Measurements from ENCODE around the gene ZNF761.
"Not testable (repeated sequence)": the region's sequence is repeated elsewhere in the genome, so short reads cannot be mapped to it uniquely, and the experiment has no call there.

The ZNF761 gene

GRCh38 chr19:53485046-53486004 is 53.5 kb downstream of the ZNF761 start:
- Histone ChIP-seq H3K27me3 (replicated peaks in 2 of 5; ENCODE audit: control insufficient read depth in 4 of 5, insufficient read depth in 5 of 5, low read length in 4 of 5) (no peaks in the 10 kb centered on the region), H3K27ac (ENCODE audit: insufficient read depth in 1 of 2, low read depth in 1 of 2, low read length in 2 of 2, poor library complexity in 1 of 2, severe bottlenecking in 2 of 2) (no peak overlapping the region), H3K36me3 (ENCODE audit: control insufficient read depth in 4 of 4, insufficient read depth in 4 of 4, low read length in 3 of 4) (peaks cover 13 to 62% (median 34%) of the 10 kb centered on the region in 4 experiments), H3K9me3 (ENCODE audit: control extremely low read depth in 1 of 5, control insufficient read depth in 4 of 5, insufficient read depth in 2 of 5, low read depth in 1 of 5, low read length in 4 of 5) (peaks cover 3 to 59% (median 46%) of the 10 kb centered on the region in 5 experiments), H3K4me1 (ENCODE audit: control extremely low read depth in 1 of 4, control insufficient read depth in 4 of 4, insufficient read depth in 4 of 4, low read length in 3 of 4) (no peaks in the 10 kb centered on the region), H3K4me3 (ENCODE audit: control insufficient read depth in 1 of 7, extremely low read depth in 1 of 7, insufficient read depth in 4 of 7, low read depth in 2 of 7, low read length in 6 of 7) (no peak overlapping the region)
- DNase-seq = no peak
- ChIA-PET CTCF (no interaction called here), POLR2A (no interaction called here)
- WGBS (ENCODE audit: insufficient coverage) = 100% methylated on average over 3 of the region's 8 CpGs

DNA sequence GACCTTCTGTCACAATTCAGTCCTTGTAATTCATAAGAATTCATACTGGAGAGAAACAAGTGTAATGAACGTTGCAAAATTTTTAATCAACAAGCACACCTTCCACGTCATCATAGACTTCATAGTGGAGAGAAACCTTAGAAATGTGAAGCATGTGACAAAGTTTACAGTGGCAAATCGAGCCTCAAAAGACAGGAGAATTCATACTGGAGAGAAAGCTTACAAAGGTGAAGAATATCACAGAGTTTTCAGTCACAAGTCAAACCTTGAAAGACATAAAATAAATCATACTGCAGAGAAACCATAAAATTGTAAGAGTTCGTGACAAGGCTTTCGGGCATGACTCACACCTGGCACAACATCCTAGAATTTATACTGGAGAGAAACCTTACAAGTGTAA is 60.4 kb downstream of the ZNF761 start:
- H3K36me3 ChIP-seq (ENCODE audit: control insufficient read depth in 4 of 4, insufficient read depth in 4 of 4, low read length in 3 of 4) = peaks cover 18 to 59% (median 45%) of the 10 kb centered on the region in 4 experiments
- ChIA-PET CTCF (no interaction called here), POLR2A (no interaction called here)
- no peak overlapping the region for H3K4me3 ChIP-seq (ENCODE audit: control insufficient read depth in 1 of 7, extremely low read depth in 1 of 7, insufficient read depth in 4 of 7, low read depth in 2 of 7, low read length in 6 of 7)
- H3K4me1 ChIP-seq (ENCODE audit: control extremely low read depth in 1 of 4, control insufficient read depth in 4 of 4, insufficient read depth in 4 of 4, low read length in 3 of 4) = no peaks in the 10 kb centered on the region
- H3K9me3 ChIP-seq (ENCODE audit: control extremely low read depth in 1 of 5, control insufficient read depth in 4 of 5, insufficient read depth in 2 of 5, low read depth in 1 of 5, low read length in 4 of 5) = peaks cover 6 to 59% (median 46%) of the 10 kb centered on the region in 5 experiments
- no peaks in the 10 kb centered on the region for H3K27me3 ChIP-seq (replicated peaks in 2 of 5; ENCODE audit: control insufficient read depth in 4 of 5, insufficient read depth in 5 of 5, low read length in 4 of 5)
- no peak overlapping the region for H3K27ac ChIP-seq (ENCODE audit: insufficient read depth in 1 of 2, low read depth in 1 of 2, low read length in 2 of 2, poor library complexity in 1 of 2, severe bottlenecking in 2 of 2)
- 100% methylated on average over 1 of the region's 5 CpGs for WGBS (ENCODE audit: insufficient coverage)
- no peak for DNase-seq

GRCh38 chr19:53497311-53498023 is 65.7 kb downstream of the ZNF761 start:
- WGBS (ENCODE audit: insufficient coverage) = 71% methylated on average over 8 of the region's 11 CpGs
- CTCF ChIA-PET; H3K4me3 ChIP-seq (ENCODE audit: control insufficient read depth in 1 of 7, extremely low read depth in 1 of 7, insufficient read depth in 4 of 7, low read depth in 2 of 7, low read length in 6 of 7): not testable (repeated sequence)

DNA sequence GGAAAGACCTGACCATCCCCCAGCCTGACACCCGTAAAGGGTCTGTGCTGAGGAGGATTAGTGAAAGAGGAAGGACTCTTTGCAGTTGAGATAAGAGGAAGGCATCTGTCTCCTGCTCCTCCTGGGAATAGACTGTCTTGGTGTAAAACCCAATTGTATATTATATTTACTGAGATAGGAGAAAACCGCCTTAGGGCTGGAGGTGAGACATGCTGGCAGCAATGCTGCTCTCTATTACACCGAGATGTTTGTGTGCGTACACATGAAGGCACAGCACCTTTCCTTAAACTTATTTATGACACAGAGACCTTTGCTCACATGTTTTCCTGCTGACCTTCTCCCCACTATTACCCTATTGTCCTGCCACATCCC is 66.2 kb downstream of the ZNF761 start:
- DNase-seq; POLR2A ChIA-PET; H3K4me1 ChIP-seq (ENCODE audit: control extremely low read depth in 1 of 4, control insufficient read depth in 4 of 4, insufficient read depth in 4 of 4, low read length in 3 of 4); H3K36me3 ChIP-seq (ENCODE audit: control insufficient read depth in 4 of 4, insufficient read depth in 4 of 4, low read length in 3 of 4); H3K27me3 ChIP-seq (replicated peaks in 2 of 5; ENCODE audit: control insufficient read depth in 4 of 5, insufficient read depth in 5 of 5, low read length in 4 of 5); H3K27ac ChIP-seq (ENCODE audit: insufficient read depth in 1 of 2, low read depth in 1 of 2, low read length in 2 of 2, poor library complexity in 1 of 2, severe bottlenecking in 2 of 2); CTCF ChIA-PET; H3K4me3 ChIP-seq (ENCODE audit: control insufficient read depth in 1 of 7, extremely low read depth in 1 of 7, insufficient read depth in 4 of 7, low read depth in 2 of 7, low read length in 6 of 7): not testable (repeated sequence)
- H3K9me3 ChIP-seq (ENCODE audit: control extremely low read depth in 1 of 5, control insufficient read depth in 4 of 5, insufficient read depth in 2 of 5, low read depth in 1 of 5, low read length in 4 of 5) = peaks cover 0 to 17% (median 6%) of the 10 kb centered on the region in 5 experiments
- 58% methylated on average over 2 of the region's 4 CpGs for WGBS (ENCODE audit: insufficient coverage)

More at GRCh38 chr19:53497311-53498023, 65.7 kb downstream of the ZNF761 start:
- POLR2A ChIA-PET; H3K36me3 ChIP-seq (ENCODE audit: control insufficient read depth in 4 of 4, insufficient read depth in 4 of 4, low read length in 3 of 4); H3K27me3 ChIP-seq (replicated peaks in 2 of 5; ENCODE audit: control insufficient read depth in 4 of 5, insufficient read depth in 5 of 5, low read length in 4 of 5); DNase-seq; H3K4me1 ChIP-seq (ENCODE audit: control extremely low read depth in 1 of 4, control insufficient read depth in 4 of 4, insufficient read depth in 4 of 4, low read length in 3 of 4); H3K27ac ChIP-seq (ENCODE audit: insufficient read depth in 1 of 2, low read depth in 1 of 2, low read length in 2 of 2, poor library complexity in 1 of 2, severe bottlenecking in 2 of 2): not testable (repeated sequence)
- peaks cover 2 to 22% (median 11%) of the 10 kb centered on the region in 5 experiments for H3K9me3 ChIP-seq (ENCODE audit: control extremely low read depth in 1 of 5, control insufficient read depth in 4 of 5, insufficient read depth in 2 of 5, low read depth in 1 of 5, low read length in 4 of 5)

DNA sequence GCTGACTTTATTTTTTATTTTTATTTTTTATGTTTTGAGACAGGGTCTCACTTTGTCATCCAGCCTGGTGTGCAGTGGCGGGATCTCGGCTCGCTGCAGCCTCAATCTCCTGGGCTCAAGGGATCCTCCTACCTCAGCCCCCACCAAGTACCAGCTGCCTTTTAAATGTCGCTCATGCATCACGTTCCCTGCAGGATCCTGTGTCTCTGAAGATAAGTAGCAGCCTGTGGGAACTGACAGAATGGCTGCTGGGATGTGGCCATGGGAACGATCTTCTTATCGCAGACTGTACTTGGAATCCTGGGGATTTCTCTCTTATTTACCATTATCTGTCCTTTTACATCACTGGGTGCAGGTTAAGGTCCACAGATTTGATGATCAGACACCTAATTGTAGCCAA is 71.4 kb downstream of the ZNF761 start:
- H3K27me3 ChIP-seq (replicated peaks in 2 of 5; ENCODE audit: control insufficient read depth in 4 of 5, insufficient read depth in 5 of 5, low read length in 4 of 5); H3K36me3 ChIP-seq (ENCODE audit: control insufficient read depth in 4 of 4, insufficient read depth in 4 of 4, low read length in 3 of 4); H3K9me3 ChIP-seq (ENCODE audit: control extremely low read depth in 1 of 5, control insufficient read depth in 4 of 5, insufficient read depth in 2 of 5, low read depth in 1 of 5, low read length in 4 of 5); CTCF ChIA-PET; H3K4me3 ChIP-seq (ENCODE audit: control insufficient read depth in 1 of 7, extremely low read depth in 1 of 7, insufficient read depth in 4 of 7, low read depth in 2 of 7, low read length in 6 of 7); H3K4me1 ChIP-seq (ENCODE audit: control extremely low read depth in 1 of 4, control insufficient read depth in 4 of 4, insufficient read depth in 4 of 4, low read length in 3 of 4); POLR2A ChIA-PET; H3K27ac ChIP-seq (ENCODE audit: insufficient read depth in 1 of 2, low read depth in 1 of 2, low read length in 2 of 2, poor library complexity in 1 of 2, severe bottlenecking in 2 of 2); DNase-seq: not testable (repeated sequence)
- 56% methylated on average over 5 of the region's 7 CpGs for WGBS (ENCODE audit: insufficient coverage)

DNA sequence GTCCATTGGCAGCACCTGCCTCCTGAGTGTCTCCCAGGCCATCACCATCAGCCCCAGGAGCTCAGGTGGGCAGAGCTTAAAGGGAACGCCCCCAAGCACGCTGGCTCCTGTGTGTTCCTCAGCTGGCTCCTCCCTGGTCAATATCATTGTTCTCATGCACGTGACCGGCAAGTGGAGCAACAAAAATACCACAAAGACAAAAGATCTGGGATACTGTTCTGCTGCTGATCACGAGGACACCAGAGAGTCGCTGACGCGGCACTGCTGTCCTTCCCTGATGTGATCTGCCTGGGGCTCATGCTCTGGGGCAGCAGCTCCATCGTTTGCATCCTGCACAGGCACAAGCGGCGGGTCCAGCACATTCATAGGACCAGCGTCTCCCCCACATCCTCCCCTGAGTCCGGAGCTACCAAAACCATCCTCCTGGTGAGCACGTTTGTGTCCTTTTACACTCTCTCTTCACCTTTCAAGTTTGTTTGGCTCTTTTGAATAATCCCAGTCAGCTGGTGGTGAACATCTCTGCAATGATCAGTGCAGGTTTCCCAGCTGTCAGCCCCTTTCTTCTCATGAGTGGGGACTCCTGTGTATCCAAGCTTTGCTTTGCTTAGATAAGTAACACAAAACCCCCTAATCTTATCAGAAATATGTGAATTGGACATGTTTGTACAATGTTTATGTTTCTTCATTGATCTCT is 72.0 kb downstream of the ZNF761 start:
- POLR2A ChIA-PET; H3K27ac ChIP-seq (ENCODE audit: insufficient read depth in 1 of 2, low read depth in 1 of 2, low read length in 2 of 2, poor library complexity in 1 of 2, severe bottlenecking in 2 of 2); H3K27me3 ChIP-seq (replicated peaks in 2 of 5; ENCODE audit: control insufficient read depth in 4 of 5, insufficient read depth in 5 of 5, low read length in 4 of 5); H3K36me3 ChIP-seq (ENCODE audit: control insufficient read depth in 4 of 4, insufficient read depth in 4 of 4, low read length in 3 of 4); CTCF ChIA-PET; H3K9me3 ChIP-seq (ENCODE audit: control extremely low read depth in 1 of 5, control insufficient read depth in 4 of 5, insufficient read depth in 2 of 5, low read depth in 1 of 5, low read length in 4 of 5); H3K4me1 ChIP-seq (ENCODE audit: control extremely low read depth in 1 of 4, control insufficient read depth in 4 of 4, insufficient read depth in 4 of 4, low read length in 3 of 4): not testable (repeated sequence)
- H3K4me3 ChIP-seq (ENCODE audit: control insufficient read depth in 1 of 7, extremely low read depth in 1 of 7, insufficient read depth in 4 of 7, low read depth in 2 of 7, low read length in 6 of 7) = peak overlapping the region in 2 of 7 experiments; percentile 11 to 52
- peak in 1 of 3 donors; percentile 26 for DNase-seq
- WGBS (ENCODE audit: insufficient coverage) = no CpG with 5 or more reads among the region's 14 CpGs

- peak in 1 of 3 donors; percentile 33 for DNase-seq
- CTCF ChIA-PET; H3K9me3 ChIP-seq (ENCODE audit: control extremely low read depth in 1 of 5, control insufficient read depth in 4 of 5, insufficient read depth in 2 of 5, low read depth in 1 of 5, low read length in 4 of 5); H3K36me3 ChIP-seq (ENCODE audit: control insufficient read depth in 4 of 4, insufficient read depth in 4 of 4, low read length in 3 of 4); H3K27me3 ChIP-seq (replicated peaks in 2 of 5; ENCODE audit: control insufficient read depth in 4 of 5, insufficient read depth in 5 of 5, low read length in 4 of 5); POLR2A ChIA-PET; H3K27ac ChIP-seq (ENCODE audit: insufficient read depth in 1 of 2, low read depth in 1 of 2, low read length in 2 of 2, poor library complexity in 1 of 2, severe bottlenecking in 2 of 2); H3K4me1 ChIP-seq (ENCODE audit: control extremely low read depth in 1 of 4, control insufficient read depth in 4 of 4, insufficient read depth in 4 of 4, low read length in 3 of 4): not testable (repeated sequence)
- 0% methylated on average over 4 of the region's 13 CpGs for whole genome bisulfite sequencing (ENCODE audit: insufficient coverage)
- peak overlapping the region in 1 of 7 experiments; percentile 45 for H3K4me3 ChIP-seq (ENCODE audit: control insufficient read depth in 1 of 7, extremely low read depth in 1 of 7, insufficient read depth in 4 of 7, low read depth in 2 of 7, low read length in 6 of 7)
Measured at GRCh38 chr19:53504365-53504703, 72.5 kb downstream of the ZNF761 start.
